NCI-H146 (cell line): ENCODE data around the gene ERC2.
A peak's percentile ranks its signal among the peaks of the same experiment; 100 is the strongest.

Source experiments
- DNase-seq: peaks from one replicate; lab custom pipeline; 2025; lab: John Stamatoyannopoulos, UW

Gene ERC2

DNA sequence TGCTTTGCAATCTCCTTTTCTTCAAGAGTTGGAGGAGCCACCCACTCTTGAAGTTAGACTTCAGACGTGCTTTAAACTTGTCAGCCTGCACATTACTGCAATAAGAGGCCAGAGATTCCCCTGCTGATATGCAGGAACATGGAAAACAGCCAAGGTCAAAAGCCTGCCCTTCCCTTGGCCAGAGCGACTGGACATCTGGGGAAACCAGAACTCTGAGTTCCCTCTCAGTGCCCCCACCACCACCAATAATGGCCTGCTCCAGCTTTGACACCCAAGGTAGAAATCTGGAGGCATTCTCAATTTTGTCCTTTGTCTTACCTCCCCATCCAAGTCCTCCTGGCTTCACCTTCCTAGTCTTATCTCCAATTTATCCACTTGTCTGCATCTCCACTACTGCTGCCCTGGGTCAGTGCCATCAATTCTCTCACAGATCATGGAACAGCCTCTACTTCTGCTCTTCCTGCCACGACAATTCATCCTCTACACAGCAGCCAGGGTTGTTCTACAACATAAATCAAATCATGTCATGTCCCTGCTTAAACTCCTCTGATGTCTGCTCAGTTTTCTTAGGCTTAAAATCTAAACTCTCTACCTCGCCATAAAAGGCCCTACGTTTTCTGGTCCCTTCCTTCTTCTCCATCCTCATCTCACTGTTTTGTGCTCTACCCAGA lies 789.6 kb downstream of the ERC2 start:
- no peak for DNase-seq

DNA sequence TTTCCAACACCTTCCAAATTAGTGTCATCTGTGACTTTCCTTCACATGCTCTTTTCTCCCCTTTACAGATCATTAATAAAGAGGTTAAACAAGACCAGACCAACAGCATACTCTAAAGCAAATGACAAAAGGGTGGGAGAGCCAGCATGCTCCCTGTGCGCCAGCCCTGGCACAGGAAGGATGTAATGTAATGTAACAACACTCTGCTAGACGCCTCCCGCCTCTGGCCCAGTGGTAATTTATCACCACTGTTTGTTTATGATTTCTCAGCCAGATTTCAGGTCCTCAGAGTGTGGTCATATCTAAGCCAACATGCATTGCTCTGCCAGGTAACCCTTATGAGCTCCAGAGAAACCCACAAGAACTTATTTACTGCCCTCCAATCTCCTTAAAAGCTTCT lies 791.6 kb downstream of the ERC2 start:
- no peak for DNase-seq

DNA sequence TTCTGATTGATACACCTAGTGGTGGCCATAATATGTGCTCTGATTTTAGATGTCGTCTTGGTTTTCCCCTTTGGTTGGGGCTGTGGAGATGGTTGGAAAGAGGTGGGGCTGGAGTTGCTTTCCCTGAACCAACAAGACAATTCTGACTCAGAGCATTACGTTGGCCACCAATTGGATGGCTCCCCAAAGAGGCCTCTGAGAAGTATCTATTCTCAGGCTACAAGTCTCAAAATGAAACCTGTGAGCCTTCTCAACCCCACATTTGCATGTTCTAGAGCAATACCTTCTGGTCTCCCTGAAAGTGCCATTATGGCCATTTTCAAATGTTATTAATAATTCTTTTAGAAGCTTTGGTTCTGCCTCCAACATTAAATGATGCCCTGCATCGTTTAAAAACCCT lies 792.8 kb downstream of the ERC2 start:
- no peak for DNase-seq

DNA sequence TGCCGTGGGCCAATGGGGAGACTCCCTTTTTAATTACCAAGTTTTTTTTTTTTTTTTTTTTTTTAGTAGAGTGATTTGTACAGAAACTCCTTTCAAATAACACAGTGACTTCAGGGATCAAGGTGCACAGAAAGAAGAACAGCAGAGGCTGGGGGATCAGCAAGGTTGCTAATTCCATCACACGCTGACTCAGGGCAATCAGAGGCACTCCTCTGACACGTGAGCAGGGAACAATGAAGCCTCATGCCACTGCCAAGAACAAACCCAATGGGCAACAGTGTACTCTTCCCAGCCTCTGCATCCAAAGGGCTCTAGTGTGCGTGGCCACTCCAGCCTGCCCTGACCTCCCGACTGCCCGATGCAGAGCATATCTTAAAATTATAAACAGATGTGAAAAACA lies 794.5 kb downstream of the ERC2 start:
- DNase-seq: no peak

DNA sequence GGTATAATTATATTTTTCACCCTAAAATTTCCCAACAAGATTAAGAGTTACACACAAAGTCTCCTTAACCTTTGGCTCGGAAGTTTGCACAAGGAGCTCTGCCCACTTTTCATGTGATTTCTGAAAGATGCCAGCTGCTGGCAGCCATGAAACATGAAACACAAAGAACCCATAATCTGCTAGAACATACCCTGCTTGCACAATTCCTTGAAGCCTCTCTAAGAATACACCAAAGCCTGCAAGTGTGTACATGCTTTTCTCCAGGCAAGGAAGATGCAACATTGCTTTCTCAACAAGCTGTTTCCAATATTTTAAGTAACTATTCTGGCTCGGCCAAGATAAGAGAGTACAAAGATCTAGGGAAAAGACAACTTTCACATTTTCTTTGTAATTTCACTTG lies 799.1 kb downstream of the ERC2 start:
- no peak for DNase-seq

DNA sequence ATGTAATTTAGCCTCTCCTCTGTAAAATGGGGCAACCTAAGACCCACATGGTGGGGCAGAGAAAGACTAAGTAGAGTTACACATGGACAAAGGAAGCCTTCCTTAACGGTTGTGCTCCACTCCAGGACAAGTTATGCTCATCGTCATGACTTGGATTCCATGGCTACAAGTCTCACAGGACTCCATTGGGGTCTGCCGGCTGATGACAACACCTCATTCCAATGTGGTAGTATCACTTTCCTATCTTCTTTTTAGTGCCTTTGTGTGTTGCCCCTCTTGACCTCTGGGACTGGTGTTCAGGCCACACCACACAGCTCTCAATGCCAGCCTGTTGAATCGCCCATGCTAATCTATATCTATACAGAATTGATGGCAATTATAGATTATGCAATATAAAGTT lies 799.9 kb downstream of the ERC2 start:
- no peak for DNase-seq

DNA sequence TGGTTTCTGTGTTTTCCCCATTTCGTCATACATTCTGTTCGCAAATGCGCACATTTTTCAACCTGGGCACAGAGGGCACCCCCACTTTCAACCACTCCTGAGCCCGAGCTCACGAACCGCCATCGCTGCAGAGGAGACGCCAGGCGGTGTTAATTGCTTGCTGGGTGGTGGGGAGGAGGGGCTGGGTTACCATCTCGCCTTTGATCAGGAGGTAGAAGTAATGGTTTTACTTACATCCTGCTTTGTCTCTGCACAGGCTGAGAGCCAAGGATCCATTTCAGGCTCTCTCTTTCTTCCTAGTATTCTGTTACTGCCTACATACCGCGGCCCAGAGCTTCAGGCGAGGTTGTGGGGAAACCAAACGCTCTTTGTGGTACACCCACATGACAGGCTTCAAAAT lies 803.9 kb downstream of the ERC2 start:
- no peak for DNase-seq

DNA sequence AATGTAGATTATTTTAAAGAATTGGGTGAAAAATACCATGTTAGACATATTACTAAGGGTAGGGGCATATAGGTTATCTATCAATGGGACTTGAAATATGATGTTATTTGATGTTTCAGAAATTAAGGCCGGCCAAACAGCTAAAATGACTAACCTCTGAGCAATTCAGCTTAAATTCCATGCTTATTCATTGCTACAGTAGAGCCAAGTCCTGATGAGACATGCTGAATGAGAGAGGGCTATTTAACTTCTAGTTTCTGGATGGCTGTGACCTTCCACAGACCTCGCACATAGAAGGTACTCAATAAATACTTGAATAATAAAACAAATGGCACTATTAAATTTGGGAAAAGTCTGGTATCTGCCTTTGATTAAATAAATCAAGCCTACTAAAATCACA lies 805.6 kb downstream of the ERC2 start:
- no peak for DNase-seq

DNA sequence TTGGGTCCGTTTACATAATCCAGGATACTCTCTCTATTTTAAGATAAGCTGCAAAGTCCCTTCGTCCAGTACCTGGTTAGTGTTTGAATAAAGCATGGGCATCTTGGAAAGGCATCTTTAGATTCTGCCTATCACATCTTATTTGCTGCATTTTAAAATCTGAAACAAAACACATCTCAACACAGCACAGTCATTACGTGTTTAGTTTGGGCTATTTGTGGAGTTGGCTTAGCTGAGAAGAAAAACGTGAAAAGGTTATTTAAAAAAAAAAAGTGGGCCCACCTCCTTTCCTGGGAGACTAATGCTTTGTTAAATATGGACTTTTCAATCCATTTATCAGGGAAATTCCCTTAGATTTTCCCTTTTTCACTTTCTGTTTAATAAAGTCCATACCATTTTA lies 806.7 kb downstream of the ERC2 start:
- no peak for DNase-seq

DNA sequence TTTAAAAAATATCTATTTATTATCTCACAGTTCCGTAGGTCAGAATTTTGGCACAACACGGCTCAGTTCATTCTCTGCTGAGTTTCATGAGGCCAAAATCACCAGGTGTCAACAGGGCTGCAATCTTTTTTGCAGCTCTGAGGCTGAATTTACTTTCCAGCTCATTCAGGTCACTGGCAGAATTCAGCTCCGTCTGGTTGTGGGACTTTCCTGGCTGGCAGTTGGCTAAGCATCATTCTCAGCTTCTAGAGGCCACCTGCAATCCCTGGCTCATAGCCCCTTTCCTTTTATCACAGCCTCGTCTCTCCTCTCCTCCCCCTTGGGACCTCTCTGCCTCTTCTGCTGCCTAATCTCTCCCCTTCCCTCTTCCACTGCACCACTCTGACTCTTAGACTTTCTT lies 807.1 kb downstream of the ERC2 start:
- no peak for DNase-seq

DNA sequence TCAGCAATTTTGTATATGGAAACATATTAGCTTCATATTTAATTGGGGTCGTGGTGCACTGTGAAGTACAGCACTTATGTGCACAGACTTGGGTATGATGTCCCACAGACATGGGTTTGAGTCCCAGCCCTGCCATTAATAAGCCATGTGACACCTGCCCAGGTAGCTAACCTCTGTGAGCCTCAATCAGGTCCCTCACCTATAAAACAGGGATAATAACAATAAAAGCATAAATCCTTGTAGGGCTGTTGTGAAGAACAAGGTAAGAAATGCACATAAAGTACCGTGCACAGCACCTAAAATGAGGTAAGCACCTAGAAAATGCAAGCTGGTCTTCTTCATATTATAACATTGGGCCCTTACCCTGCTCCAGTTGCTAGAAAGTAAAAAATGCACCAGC lies 807.6 kb downstream of the ERC2 start:
- no peak for DNase-seq

DNA sequence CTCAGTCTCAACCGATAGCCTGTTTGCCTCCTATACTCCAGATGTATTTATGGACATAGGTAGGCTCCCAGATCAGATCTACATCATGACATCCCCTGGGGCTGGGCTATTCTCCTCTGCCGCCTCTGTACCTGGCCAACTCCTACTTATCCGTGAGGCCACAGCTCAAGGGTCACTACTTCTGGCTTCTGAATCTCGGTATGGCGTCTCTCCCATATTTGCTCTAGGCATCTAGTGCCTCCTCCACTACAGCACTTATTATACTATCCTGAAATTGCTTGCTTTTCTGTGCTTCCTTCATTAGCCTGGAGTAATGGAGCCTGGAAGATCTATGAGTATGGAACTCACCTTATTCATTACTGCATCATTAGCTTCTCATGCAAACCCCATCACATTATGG lies 808.6 kb downstream of the ERC2 start:
- no peak for DNase-seq

DNA sequence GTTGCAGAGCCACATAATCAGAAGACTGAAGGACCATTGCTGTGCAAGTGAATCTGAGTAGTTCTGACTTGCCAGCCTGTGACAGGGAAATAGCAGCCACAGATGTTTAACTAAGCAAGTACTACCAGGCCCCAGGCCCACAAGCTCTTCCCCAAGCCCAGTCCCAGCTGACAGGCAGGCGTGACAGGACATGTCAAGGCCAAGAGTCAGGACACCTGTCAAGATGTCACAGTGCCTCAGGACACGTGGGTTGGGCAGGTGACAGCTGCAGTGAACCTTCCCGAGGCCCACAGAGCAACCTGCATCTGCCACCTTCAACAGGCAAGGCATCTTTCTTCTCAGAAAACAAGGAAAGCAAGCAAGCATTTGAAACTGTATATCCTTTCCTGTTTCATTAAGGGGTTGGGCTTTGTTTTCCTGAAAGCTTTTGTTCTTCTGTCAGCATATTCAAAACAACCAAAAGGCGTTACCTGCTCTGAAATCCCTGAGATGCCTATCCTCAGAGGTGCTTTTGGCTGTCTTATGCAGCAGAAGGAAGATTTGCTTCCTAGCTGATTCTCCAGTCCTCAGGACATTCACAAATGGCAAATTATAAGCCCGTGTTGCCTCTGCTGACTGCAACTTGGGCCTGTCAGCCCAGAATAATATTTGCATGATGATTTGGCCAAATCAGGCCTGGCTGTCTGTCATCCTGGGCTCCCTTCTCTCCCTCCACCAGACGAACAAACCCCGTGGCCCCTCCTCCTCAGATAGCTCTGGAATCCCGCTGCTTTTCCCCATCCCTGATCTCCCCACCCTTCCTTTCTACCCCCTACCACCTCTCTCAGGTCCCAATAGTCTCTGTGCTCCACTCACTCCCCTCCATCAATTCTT lies 809.3 kb downstream of the ERC2 start:
- peak; percentile 28 for DNase-seq

DNA sequence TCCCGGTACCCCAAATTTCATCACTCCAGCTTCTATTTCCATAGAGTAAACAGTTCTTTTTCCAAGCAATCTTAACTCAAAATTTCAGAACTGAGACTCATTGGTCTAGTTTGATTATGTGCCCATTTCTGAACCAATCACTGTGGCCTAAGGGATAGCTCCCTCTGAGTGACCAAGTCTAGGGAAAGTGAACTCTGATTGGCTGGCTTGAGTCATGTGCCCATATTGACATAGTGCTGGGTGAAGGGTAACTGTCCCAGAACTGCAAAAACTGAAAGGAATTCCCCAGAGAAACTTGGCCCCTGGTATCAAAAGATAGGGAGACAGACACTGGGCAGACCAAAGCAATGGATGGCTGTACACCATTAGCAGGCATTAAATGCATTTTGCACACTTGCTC lies 810.0 kb downstream of the ERC2 start:
- DNase-seq: no peak

DNA sequence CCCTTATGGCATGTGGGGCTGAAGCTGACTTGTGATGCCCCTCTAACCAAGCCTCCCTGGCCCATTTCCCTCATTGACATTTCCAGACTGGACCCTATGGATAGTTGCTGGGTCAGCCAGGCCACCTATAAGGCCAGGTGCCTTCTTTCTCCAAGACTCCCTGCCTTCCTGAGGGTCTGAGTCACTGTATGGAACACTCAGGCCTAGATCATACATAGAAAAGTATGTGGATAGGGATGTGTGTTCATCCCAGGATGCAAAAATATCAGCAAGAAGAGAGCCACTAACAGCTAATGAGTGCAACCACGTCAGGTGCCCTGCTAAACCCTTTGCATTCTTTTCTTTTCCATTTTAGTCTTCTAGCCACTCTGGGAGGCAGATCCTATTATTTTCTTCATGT lies 812.7 kb downstream of the ERC2 start:
- DNase-seq: no peak

DNA sequence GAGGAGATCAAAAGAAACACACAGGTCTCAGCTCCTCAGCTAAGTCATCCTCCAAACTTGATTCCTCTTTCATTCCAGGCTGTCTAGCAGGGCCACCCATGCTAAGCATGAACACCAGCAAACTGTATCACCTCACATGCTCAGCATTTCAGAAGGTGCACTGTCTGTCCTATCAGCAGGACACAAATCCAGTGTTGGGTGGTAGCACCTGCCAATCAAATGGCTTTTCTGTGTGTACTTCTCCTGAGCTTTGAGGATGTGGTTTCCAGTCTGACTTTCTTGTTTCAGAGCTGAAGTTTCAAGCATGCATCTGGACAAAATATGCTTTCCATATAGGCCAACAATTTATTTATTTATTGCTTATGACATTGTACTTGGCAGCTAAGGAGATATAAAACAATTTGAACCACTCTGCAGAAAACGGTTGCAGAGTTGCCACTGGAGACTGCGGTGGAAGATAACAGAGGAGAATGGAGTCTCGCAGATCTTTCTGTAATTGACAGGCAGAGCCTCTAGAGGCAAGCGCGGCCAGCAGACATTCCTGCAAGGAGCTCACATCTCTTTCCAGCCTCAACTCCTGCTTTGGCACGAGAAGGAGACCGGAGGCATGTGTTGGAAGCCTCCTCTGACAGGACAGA lies 814.0 kb downstream of the ERC2 start:
- no peak for DNase-seq

DNA sequence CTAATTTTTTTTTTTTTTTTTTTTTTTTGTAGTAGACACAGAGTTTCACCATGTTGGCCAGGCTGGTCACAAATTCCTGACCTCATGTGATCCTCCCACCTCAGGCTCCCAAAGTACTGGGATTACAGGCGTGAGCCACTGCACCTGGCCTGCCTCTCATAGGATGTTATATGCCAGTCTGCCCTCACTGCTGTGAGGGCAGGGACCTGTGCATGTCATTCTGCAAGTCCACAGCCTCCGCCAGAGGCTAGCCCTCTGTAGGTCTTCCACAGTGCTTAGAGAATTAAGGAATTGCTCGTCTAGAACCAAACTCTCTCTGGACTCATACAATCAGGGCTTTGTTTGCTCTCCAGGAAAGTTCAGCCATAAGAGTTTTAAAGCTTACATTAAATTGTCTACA lies 817.3 kb downstream of the ERC2 start:
- no peak for DNase-seq

DNA sequence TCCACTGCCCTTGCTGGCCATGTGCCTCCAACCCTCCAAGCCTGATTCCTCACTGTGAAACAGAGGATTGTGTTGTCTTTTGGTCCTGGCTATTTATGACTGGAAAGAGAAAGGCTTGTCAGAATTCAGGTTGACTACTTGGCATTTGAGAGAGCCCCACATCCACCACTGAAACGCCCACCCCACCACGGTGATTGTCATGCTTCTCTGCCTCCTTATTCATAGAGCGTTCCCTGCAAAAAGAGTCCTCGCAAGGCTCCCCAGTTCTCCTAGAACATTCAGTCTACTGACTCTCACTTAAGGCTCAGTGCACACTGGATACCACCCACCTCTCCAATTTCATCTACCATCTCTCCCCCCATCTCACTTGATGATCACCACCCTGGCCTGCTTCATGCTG lies 818.3 kb downstream of the ERC2 start:
- DNase-seq: no peak

DNA sequence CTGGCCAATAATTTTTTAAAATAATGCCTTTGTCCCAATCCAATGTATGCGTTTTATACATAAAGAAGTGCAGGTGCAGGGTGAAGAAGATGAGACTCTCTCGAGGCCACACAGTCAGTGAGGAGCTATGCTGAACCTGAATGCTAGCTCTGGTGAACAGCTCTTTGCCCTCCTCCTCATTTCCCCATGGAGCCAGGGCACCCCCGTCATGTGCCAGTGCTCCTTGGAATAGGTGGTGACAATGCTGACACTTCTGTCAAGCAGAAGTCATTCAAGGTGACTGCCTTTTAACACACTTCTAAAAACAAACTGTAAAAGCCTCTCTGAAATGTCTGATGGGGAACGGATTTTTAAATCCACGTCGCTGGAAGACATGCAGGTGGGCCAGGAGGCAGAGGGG lies 818.7 kb downstream of the ERC2 start:
- DNase-seq: no peak

DNA sequence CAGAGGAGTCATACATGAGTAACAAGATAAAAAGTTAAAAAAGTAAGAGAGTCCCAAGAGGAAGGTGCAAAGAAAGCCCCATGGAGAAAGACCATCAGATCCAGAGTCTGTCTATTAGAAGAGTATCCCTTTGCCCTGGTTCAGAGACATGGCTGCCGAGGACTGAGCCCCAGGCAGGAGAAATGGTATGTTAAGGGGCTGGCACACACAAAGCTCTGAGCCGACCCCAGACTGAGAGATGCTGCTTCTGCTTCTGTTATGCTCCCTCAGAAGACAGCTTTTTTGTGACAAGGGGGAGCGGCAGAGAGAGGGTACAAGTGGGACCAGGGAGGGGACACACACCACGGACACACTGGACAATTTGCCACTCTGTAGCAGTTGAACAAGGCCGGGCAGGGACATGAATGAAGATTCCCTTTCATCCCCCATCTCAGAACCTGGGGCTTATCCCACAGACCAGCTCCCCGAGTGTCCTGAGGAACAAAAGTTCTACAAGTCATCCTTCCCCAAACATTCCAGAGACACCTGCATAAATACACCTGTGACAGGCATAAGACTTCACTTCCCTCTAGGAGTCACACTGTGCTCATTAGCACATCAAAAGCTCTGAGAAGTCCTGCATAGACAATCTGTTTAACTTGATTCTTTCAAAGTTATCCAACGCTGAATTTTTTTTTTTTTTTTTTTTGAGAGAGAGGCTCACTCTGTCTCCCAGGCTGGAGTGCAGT lies 819.5 kb downstream of the ERC2 start:
- DNase-seq: no peak

DNA sequence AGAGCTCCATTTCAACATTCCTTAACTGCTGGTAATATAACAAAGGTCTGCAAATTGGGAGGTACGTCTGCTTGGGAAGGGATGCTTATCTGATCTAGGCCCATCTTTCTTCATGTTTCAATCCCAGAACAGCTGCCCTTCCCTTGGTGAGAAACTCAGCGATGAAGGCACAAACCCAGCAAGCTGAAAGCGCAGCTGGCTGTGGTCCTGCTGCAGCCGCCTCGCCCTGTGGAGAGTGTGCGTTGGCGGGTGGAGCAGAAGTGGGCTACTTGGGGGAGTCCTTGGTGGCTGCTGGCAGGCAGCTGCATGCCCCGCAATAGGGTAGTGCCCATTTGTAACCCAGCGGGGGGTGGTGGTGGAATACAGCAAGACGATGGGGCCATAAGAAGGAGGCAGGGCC lies 820.6 kb downstream of the ERC2 start:
- no peak for DNase-seq

DNA sequence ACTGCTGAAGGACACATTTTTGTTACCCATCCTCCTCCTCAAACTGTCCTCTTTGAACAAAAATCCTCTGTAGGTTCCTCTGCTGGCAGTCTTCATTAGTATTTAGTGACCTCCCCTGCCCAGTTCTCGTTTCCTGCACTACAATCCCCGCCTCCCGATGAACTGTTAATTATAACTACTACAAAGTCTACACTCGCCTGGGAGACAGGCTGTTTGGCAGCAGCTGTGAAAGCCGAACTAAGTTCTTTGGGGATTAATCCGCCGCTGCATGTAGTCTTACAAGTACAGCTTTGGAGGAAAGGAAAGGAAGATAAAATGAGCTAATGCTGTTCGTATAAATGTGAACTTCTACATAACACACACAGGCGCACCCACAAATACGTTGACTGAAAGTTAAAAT lies 821.2 kb downstream of the ERC2 start:
- no peak for DNase-seq

DNA sequence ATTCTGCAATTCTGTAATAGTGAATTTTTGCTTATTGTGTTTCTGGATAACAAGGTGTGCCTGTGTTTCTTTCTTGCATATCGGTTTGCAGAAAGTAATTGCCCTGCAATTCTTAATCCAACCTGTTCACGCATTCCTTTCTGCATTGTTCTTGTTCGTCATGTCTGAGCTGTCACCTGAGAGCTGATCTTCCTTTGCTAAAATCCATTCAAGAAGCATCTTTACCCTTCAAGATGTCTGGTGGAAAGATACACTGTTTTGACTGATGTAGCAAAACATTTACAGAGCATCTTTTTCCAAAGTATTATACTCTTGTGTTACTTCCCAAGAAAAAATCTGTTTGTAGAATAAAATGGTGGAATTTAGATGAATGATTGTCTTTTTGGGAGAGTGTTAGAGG lies 822.1 kb downstream of the ERC2 start:
- DNase-seq: no peak
